ENCODE measurements around the gene SPINT1.

SPINT1 gene

GRCh38 chr15:40873694-40874561 is 30.1 kb downstream of the SPINT1 start, which contains the start of gene RHOV:
RHOV (minus strand) TSS chr15:40874234; CDS start chr15:40874139, 95 bp downstream.
- H3K36me3 ChIP-seq (replicated peaks) = no peaks in the 10 kb centered on the region
- H3K27ac ChIP-seq = no peak within 1 kb of the TSS
- TF ChIP-seq, protein P1, sequence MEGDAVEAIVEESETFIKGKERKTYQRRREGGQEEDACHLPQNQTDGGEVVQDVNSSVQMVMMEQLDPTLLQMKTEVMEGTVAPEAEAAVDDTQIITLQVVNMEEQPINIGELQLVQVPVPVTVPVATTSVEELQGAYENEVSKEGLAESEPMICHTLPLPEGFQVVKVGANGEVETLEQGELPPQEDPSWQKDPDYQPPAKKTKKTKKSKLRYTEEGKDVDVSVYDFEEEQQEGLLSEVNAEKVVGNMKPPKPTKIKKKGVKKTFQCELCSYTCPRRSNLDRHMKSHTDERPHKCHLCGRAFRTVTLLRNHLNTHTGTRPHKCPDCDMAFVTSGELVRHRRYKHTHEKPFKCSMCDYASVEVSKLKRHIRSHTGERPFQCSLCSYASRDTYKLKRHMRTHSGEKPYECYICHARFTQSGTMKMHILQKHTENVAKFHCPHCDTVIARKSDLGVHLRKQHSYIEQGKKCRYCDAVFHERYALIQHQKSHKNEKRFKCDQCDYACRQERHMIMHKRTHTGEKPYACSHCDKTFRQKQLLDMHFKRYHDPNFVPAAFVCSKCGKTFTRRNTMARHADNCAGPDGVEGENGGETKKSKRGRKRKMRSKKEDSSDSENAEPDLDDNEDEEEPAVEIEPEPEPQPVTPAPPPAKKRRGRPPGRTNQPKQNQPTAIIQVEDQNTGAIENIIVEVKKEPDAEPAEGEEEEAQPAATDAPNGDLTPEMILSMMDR (IDR thresholded peaks at IDR 0.05; ENCODE audit: low read depth, low read length, missing control alignments) = peak; percentile 45
- in situ Hi-C loops (cut with HindIII; ENCODE audit: low pct_ligation_motif_present, low sequenced_read_pairs) = no loop called here
- no peaks in the 10 kb centered on the region for H3K27me3 ChIP-seq (replicated peaks)
- H3K4me3 ChIP-seq (ENCODE audit: low read depth, low read length) = peak within 1 kb of the TSS; percentile 52
- peak; percentile 29 for DNase-seq

DNA sequence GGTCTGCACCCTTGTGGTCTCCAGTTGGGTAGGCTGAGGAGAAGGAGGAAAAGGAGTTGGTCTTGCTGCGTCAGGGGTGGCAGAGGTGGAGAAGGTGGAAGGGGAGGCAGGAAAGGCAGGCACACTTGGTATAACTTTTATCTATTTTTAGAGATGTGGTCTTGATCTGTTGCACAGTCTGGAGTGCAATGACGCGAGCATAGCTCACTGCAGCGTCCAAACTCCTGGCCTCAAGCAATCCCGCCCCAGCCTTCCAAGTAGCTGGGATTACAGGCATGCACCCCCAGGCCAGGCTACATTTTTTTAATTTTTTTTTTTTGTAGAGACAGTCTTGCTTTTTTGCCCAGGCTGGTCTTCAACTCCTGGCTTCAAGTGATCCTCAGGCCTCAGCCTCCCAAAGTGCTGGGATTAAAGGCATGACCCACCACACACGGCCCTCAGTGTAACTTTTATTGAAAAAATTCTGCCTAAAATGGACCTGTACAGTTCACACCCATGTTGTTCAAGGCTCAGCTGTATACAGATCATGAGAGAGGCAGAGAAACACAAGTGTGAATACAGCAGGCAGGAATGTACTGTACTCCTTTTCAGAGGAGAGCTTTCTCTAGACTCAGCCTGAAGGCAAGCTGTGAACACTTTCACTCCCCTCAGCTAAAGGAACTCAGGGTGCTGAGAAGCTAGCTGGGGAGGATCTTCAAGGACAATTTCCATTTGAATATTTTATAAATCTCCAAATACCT is 32.3 kb downstream of the SPINT1 start:
- H3K27me3 ChIP-seq (replicated peaks) = no peaks in the 10 kb centered on the region
- no peak overlapping the region for H3K4me3 ChIP-seq (ENCODE audit: low read depth, low read length)
- no peak overlapping the region for H3K27ac ChIP-seq
- H3K36me3 ChIP-seq (replicated peaks) = no peaks in the 10 kb centered on the region
- in situ Hi-C loops (cut with HindIII; ENCODE audit: low pct_ligation_motif_present, low sequenced_read_pairs) = no loop called here
- TF ChIP-seq, protein P1 (IDR thresholded peaks at IDR 0.05; ENCODE audit: low read depth, low read length, missing control alignments) = no peak
- no peak for DNase-seq

DNA sequence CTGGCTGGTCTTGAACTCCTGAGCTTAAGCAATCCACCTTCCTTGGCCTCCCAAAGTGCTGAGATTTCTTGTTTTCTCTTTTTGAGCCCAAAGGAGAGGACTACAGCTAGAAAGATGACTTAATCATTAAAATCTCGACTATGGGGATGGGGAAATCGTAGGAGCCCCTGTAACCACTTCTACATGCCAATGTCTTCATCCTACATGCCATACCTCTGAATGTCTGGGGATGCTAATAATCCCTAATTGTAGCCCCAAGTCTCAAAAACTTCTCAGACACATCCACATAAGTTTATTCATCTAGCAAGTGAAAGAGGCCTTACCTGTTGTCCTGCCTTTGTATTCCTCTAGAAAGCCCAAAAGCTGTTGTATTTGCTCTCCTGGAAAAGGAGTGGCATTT is 33.8 kb downstream of the SPINT1 start:
- no peak overlapping the region for H3K4me3 ChIP-seq (ENCODE audit: low read depth, low read length)
- H3K36me3 ChIP-seq (replicated peaks) = no peaks in the 10 kb centered on the region
- DNase-seq = no peak
- in situ Hi-C loops (cut with HindIII; ENCODE audit: low pct_ligation_motif_present, low sequenced_read_pairs) = no loop called here
- TF ChIP-seq, protein P1 (IDR thresholded peaks at IDR 0.05; ENCODE audit: low read depth, low read length, missing control alignments) = no peak
- no peak overlapping the region for H3K27ac ChIP-seq
- no peaks in the 10 kb centered on the region for H3K27me3 ChIP-seq (replicated peaks)

- DNase-seq = no peak
- TF ChIP-seq, protein P1 (IDR thresholded peaks at IDR 0.05; ENCODE audit: low read depth, low read length, missing control alignments) = no peak
- Histone ChIP-seq H3K4me3 (ENCODE audit: low read depth, low read length) (no peak overlapping the region), H3K27ac (no peak overlapping the region), H3K27me3 (replicated peaks) (no peaks in the 10 kb centered on the region), H3K36me3 (replicated peaks) (no peaks in the 10 kb centered on the region)
- in situ Hi-C loops (cut with HindIII; ENCODE audit: low pct_ligation_motif_present, low sequenced_read_pairs) = no loop called here
Observed at GRCh38 chr15:40878785-40879184, 34.9 kb downstream of the SPINT1 start.

- no peaks in the 10 kb centered on the region for H3K36me3 ChIP-seq (replicated peaks)
- no peaks in the 10 kb centered on the region for H3K27me3 ChIP-seq (replicated peaks)
- TF ChIP-seq, protein P1 (IDR thresholded peaks at IDR 0.05; ENCODE audit: low read depth, low read length, missing control alignments) = no peak
- no peak overlapping the region for H3K27ac ChIP-seq
- H3K4me3 ChIP-seq (ENCODE audit: low read depth, low read length) = no peak overlapping the region
- in situ Hi-C loops (cut with HindIII; ENCODE audit: low pct_ligation_motif_present, low sequenced_read_pairs) = no loop called here
- DNase-seq = no peak
Observed at GRCh38 chr15:40879609-40880008, 35.8 kb downstream of the SPINT1 start.

All from brain microvascular endothelial cell (primary cell).